ENCODE data around the gene IKZF2.

DNA sequence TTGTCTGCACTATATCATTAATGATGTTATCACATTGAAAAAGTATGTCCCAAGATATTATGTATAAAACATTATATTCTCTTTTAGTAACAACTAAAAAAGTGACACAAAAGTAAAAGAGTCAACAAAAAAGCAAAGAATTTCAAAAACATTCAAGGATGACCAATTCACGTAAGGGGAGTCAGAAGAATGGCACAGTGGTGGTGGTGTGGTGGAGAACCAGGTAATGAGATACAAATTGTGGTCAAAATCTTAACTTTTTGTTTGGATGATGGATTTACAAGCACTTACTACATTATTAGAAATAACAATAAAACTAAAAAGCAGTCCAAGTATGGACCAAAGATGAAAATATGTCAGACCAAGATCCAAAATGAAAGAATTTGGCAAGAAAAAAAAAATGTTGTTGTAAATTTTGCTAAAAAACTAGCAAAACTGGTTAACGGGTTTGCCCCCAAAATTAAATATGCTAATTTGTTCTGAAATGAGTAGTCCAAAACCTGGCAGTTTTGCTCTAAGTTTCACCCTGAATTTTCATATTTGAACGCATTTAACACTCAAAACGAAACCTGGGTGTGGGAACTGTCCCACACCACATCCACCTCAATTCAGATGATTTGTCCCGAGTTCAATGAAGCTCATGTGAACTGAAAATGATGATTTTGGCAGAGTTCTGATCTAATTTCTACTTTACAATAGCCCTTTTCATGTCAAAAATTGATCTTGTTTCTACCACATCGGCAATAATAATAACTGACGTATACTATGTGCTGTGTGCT lies 135.8 kb downstream of the IKZF2 start:
- TF ChIP-seq, protein P1, sequence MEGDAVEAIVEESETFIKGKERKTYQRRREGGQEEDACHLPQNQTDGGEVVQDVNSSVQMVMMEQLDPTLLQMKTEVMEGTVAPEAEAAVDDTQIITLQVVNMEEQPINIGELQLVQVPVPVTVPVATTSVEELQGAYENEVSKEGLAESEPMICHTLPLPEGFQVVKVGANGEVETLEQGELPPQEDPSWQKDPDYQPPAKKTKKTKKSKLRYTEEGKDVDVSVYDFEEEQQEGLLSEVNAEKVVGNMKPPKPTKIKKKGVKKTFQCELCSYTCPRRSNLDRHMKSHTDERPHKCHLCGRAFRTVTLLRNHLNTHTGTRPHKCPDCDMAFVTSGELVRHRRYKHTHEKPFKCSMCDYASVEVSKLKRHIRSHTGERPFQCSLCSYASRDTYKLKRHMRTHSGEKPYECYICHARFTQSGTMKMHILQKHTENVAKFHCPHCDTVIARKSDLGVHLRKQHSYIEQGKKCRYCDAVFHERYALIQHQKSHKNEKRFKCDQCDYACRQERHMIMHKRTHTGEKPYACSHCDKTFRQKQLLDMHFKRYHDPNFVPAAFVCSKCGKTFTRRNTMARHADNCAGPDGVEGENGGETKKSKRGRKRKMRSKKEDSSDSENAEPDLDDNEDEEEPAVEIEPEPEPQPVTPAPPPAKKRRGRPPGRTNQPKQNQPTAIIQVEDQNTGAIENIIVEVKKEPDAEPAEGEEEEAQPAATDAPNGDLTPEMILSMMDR (IDR thresholded peaks at IDR 0.05; ENCODE audit: insufficient read depth, low read length): no peak
- TF ChIP-seq POLR2AphosphoS5 (IDR thresholded peaks at IDR 0.05; ENCODE audit: low read depth): no peak

Measured in HL-60 (cell line).